Stimulated activated CD4-positive, alpha-beta T cell treated with anti-CD3 and anti-CD28 coated beads, Interleukin-2, amount 100 ng/mL, for 4 hours (primary cell): Measurements from ENCODE around the gene OR10A5.
"Not testable (repeated sequence)": the region's sequence is repeated elsewhere in the genome, so short reads cannot be mapped to it uniquely, and the experiment has no call there.

Experiments used
- DNase-seq: peaks from one replicate; pipeline ENCODE4 v3.0.0-alpha.2; 2020; ENCODE audit warnings: low read depth

OR10A5 gene

DNA sequence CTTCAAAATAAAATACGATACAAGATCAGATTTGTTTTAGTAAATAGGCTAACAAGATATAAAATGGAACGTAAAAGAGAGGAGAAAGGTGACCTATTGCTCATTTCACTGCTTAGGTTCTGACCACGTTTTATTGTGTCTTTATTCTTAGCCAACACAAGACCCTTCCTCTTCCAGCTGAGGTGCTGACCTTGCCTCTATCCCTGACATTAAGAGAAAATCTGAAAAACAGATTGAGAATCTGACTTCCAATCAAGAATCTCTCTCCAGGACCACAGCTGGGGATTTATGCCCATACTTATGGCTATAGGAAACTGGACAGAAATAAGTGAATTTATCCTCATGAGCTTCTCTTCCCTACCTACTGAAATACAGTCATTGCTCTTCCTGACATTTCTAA is at the start of gene OR10A5:
Gene OR10A5 (plus strand): TSS at position 301 of the 400 bp plus-strand sequence. CDS start 0 bp downstream, at position 301.
- no peak for DNase-seq

- DNase-seq = no peak
Measured at GRCh38 chr11:6799402-6799801, 46.1 kb upstream of the OR10A5 start, which contains the start of gene OR6A2. OR6A2 (minus strand) TSS chr11:6799689; CDS start chr11:6795708, 3,981 bp downstream.

DNA sequence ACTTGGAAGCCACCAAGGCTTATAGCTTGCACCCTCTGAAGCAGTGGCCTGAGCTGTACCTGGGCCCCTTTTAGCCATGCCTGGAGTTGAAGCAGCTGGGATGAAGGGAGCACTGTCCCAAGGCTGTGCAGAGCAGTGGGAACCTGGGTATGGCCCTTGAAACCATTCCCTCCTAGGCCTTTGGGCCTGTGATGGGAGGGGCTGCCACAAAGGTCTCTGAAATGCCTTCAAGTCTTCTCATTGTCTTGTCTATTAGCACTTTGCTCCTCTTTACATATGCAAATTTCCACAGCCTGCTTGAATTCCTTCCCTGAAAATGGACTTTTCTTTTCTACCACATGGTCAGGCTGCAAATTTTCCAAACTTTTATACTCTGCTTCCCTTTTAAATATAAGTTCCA is 44.4 kb upstream of the OR10A5 start:
- DNase-seq = not testable (repeated sequence)

- peak; percentile 16 for DNase-seq
Measured at GRCh38 chr11:6812390-6813005, 33.0 kb upstream of the OR10A5 start.

DNA sequence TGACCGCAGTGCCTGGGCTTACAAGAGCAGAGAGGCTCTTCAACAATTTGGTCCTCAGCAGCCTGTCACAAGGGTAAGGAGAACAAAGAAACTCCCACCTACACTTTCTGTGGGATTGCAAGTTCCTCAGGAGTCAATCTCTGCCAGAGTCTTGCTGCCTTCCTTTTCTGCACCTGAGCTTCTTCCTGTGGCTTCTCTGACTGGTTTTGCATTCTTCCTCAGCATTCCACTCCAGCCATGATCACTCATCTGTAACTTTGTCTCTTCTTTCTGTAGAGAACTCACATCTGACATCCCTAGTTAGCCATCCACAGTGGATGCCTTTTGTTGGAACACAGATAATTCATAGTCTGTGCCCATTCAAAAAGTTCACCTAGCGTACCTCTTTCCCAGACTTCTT is 31.8 kb upstream of the OR10A5 start:
- no peak for DNase-seq

DNA sequence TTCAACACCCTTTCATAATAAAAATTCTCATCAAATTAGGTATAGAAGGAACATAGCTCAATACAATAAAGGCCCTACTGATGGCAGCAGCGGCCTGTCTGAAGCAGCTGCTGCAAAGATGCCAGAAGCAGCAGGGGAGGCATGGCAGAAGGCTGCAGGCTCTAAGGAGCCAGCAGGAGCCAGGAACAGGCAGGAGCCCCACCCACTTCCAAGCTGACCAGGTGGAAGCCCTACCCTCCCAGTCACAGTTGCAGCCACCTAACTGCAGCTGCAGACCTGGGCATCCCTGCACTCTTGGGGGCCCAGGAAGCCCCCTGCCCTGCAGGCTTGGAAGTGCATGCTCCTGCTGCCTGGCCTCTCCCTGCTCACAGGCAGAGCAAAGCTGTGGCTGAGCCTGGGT is 27.8 kb upstream of the OR10A5 start:
- no peak for DNase-seq

DNA sequence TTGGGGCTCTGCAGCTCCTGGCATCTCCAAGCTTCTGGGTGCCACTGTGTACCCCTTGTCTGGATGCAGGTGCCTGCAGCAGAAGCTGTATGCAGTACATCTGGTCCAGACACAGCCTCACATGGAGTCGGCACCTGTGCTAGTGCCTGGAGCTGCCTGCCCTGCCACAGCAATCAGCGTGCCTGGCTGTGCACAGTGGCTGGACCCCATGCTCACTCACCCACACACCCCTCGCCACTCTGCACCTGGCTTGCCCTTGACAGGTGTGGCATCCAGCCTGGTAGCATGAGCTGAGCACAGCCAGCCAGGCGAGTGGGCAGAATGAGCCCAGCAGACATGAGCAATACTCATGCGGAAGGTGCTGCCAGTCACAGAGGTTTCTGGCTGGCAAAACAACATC is 26.5 kb upstream of the OR10A5 start:
- no peak for DNase-seq

GRCh38 chr11:6824136-6824823 is 21.2 kb upstream of the OR10A5 start:
- DNase-seq = no peak

GRCh38 chr11:6825231-6825744 is 20.2 kb upstream of the OR10A5 start:
- no peak for DNase-seq

- DNase-seq = no peak
Measured at GRCh38 chr11:6828103-6828502, 17.4 kb upstream of the OR10A5 start.

GRCh38 chr11:6833356-6833755 is 12.1 kb upstream of the OR10A5 start:
- DNase-seq = no peak

GRCh38 chr11:6834021-6834420 is 11.5 kb upstream of the OR10A5 start:
- no peak for DNase-seq

DNA sequence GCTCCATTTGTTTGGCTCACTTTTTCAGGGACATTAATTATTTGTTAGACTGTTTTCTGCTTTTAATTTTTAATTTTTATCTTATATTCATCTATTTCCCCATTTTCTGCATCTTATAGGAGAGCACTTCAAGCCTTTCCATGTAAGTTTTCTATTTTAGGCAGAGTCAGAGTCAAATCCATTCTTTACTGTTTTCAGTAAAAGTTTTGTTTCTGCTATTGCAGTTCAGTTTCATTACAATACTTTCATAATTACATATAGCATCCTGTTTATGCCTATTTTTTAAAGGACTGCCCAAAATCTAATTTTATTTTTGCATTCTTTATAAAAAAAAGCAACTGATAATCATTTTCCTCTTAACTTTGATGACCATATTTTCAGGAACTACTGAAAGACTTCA is 3.8 kb upstream of the OR10A5 start:
- no peak for DNase-seq

GRCh38 chr11:6843670-6844069 is 1.8 kb upstream of the OR10A5 start:
- DNase-seq = no peak

- no peak for DNase-seq
Measured at GRCh38 chr11:6844356-6844755, 1.1 kb upstream of the OR10A5 start.

DNA sequence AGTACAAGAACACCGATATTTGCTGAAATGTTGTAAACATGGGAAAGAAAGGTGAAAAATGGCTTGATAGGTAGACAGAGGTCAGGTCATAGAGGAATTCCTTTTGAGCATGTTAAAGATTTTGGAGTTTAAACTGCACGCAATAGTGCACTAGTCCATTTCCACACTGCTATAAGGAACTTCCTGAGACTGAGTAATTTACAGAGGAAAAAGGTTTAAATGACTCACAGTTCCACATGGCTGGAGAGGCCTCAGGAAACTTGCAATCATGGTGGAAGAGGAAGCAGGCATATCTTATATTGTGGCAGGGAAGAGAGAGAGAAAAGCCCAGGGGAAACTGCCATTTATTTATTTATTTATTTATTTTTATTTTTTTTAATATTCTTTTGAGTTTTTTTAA is 5.0 kb downstream of the OR10A5 start:
- no peak for DNase-seq

DNA sequence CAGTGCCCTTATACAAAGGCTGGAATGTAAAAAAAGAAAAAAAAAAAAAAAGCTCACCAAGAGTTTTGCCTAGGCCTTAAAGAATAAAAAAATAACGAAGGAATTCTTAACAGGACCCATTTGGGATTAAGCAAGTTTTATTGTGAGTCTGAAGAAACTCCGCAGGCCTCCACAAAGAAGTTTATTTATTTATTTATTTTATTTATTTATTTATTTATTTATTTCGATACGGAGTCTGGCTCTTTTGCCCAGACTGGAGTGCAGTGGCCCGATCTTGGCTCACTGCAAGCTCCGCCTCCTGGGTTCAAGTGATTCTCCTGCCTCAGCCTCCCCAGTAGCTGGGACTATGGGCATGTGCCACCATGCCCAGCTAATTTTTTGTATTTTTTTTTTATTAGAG is 9.3 kb downstream of the OR10A5 start:
- not testable (repeated sequence) for DNase-seq

DNA sequence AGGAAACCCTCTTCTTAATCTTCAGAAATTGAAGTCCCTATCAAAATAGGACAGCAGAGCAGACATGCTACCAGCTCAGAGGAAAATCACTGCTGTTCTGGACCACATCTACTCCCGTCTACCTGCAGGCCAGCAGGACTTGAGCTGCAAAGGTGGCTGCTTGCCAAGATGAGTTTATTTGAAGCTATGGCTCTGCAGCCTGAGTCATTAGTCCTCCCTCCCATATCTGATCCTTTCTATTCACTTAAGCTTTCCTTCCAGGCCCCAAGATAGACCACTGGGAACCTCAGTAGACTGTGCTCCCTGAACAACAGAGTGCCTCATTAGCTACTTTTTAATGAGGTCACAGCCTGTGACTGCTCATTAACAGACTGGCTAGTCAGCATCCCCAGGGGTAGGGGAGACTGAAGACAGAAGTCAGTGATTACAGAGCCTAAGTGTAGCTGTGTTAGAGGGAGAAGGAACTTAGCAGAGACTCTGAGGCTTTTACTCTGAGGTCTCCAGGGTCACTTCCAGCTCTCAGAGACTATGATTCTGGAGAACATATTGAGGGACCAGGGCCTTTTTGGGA is 10.6 kb downstream of the OR10A5 start:
- DNase-seq = no peak

DNA sequence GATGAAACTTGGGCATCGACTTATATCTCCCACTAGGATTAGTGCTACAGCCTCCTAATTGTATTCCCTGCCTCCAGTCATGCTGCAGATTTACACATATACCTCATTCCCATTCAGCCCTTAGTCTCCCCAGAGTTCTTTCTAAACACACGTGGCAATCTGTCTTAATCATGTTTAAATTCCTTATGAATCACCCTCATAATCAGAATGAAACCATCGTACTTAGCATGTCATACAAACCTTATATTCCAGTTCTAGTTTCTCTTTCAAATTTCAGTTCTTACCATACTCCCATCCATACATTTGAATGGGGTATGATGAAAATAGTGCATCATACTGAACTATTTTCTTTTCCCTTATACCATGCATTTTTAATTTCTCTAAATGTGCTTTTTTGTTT is 11.4 kb downstream of the OR10A5 start:
- DNase-seq = no peak

- no peak for DNase-seq
Measured at GRCh38 chr11:6862961-6863360, 17.5 kb downstream of the OR10A5 start, which contains the start of gene OR10A2. OR10A2 (plus strand) TSS chr11:6863057; CDS start chr11:6869755, 6,698 bp downstream.

- no peak for DNase-seq
Measured at GRCh38 chr11:6864438-6864837, 19.0 kb downstream of the OR10A5 start.

DNA sequence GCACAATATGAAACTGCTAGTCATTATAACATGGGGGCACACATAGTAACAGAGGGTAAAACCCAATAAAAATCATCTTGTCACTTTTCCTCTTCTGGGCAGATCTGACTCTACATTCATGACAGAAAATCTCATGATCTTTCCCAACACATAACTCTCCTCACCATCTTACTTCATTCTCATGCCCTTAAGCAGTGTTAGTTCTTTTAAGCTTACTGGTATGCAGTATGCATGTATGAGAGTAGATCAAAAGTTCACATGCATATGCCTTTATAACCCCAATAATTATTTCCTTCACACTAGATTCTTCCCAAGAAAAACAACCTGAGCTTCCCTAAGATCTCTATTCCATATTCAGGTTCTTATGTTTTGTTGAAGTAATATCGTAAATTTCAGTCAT is 25.8 kb downstream of the OR10A5 start:
- no peak for DNase-seq

- DNase-seq = no peak
Measured at GRCh38 chr11:6875761-6876160, 30.3 kb downstream of the OR10A5 start.
